SK-N-SH (cell line): ENCODE data around the gene TPSAB1. TPM values are rescaled to one million over a fixed set of nuclear protein-coding genes. Genes with fewer than 3 reads are reported as not detected.

Experiments used
- CTCF ChIA-PET: fragments of 300-600, 350-600 bp; formaldehyde crosslinking; extraction: SDS; loops from one replicate; lab custom pipeline; 2021; lab: Yijun Ruan, JAX
- POLR2A ChIA-PET: fragments of 350-600 bp; sonication (Branson Sonifier 250); formaldehyde crosslinking; extraction: SDS; loops from one replicate; lab custom pipeline; 2020; ENCODE audit warnings: antibody characterized with exemption, inconsistent platforms; lab: Yijun Ruan, JAX
- DNase-seq: peaks from one replicate; pipeline ENCODE4 v3.0.0; 2012
- H2AFZ ChIP-seq: fragments of 200-600 bp; sonication (generic); 2 replicates; pipeline ENCODE4 v1.8.1; 2016; ENCODE audit warnings: antibody characterized with exemption, mild to moderate bottlenecking, low read depth
- H3F3A ChIP-seq: fragments of 200-600 bp; sonication (generic); replicated peaks from 2 replicates; pipeline ENCODE3; 2016; ENCODE audit warnings: antibody characterized with exemption, mild to moderate bottlenecking; ENCODE audit not compliant: insufficient read depth
- H3K27ac ChIP-seq, 2 experiments: fragments of 200-500 bp in 1 of 2; fragments of 200-600 bp in 1 of 2; sonication (Bioruptor generic) in 1 of 2; sonication (generic), shearing (Covaris generic) in 1 of 2; 2 replicates each; pipeline versions ENCODE4 v1.5.1 to v1.6.1; 2014 to 2016; ENCODE audit warnings: low read depth in 2 of 2, inconsistent platforms in 1 of 2, low read length in 1 of 2, mild to moderate bottlenecking in 1 of 2, mixed read lengths in 1 of 2
- H3K27me3 ChIP-seq: fragments of 200-600 bp; sonication (generic), shearing (Covaris generic); 2 replicates; pipeline ENCODE4 v1.6.1; 2016; ENCODE audit warnings: mixed run types; ENCODE audit not compliant: insufficient read depth
- H3K36me3 ChIP-seq, 2 experiments: fragments of 200-500 bp in 1 of 2; fragments of 200-600 bp in 1 of 2; sonication (Bioruptor generic) in 1 of 2; sonication (generic) in 1 of 2; replicated peaks in 1 of 2; 2 replicates each; pipeline versions ENCODE3 to v1.5.1; 2014 to 2016; ENCODE audit warnings: low read length in 1 of 2, mild to moderate bottlenecking in 1 of 2; ENCODE audit not compliant: insufficient read depth in 2 of 2, control insufficient read depth in 1 of 2
- H3K4me1 ChIP-seq, 2 experiments: fragments of 200-500 bp in 1 of 2; fragments of 200-600 bp in 1 of 2; sonication (Bioruptor generic) in 1 of 2; sonication (generic), shearing (Covaris generic) in 1 of 2; 2 replicates each; pipeline versions ENCODE4 v1.5.1 to v1.6.1; 2014 to 2016; ENCODE audit warnings: low read depth in 1 of 2, low read length in 1 of 2, mixed run types in 1 of 2; ENCODE audit not compliant: insufficient read depth in 2 of 2, control insufficient read depth in 1 of 2
- H3K4me2 ChIP-seq: fragments of 200-600 bp; sonication (generic), shearing (Covaris generic); 2 replicates; pipeline ENCODE4 v1.6.1; 2017; ENCODE audit warnings: mixed run types
- H3K4me3 ChIP-seq, 2 experiments: fragments of 200-500 bp in 1 of 2; fragments of 200-600 bp in 1 of 2; sonication (Bioruptor generic) in 1 of 2; sonication (generic), shearing (Covaris generic) in 1 of 2; 2 replicates each; pipeline versions ENCODE4 v1.5.1 to v1.8.1; 2014 to 2016; ENCODE audit warnings: low read depth in 2 of 2, inconsistent platforms in 1 of 2, low read length in 1 of 2, mild to moderate bottlenecking in 1 of 2, mixed read lengths in 1 of 2, moderate library complexity in 1 of 2
- H3K79me2 ChIP-seq: fragments of 200-600 bp; sonication (generic); 2 replicates; pipeline ENCODE4 v1.8.1; 2017; ENCODE audit warnings: mild to moderate bottlenecking; ENCODE audit not compliant: insufficient read depth
- H3K9ac ChIP-seq: fragments of 200-600 bp; sonication (generic); 2 replicates; pipeline ENCODE4 v1.6.1; 2017; ENCODE audit warnings: mixed run types
- H3K9me2 ChIP-seq: fragments of 200-600 bp; sonication (generic); 2 replicates; pipeline ENCODE4 v1.6.1; 2017; ENCODE audit warnings: mixed run types
- H3K9me3 ChIP-seq: fragments of 200-600 bp; sonication (generic); 2 replicates; pipeline ENCODE4 v1.6.1; 2017; ENCODE audit warnings: mixed run types, mild to moderate bottlenecking, moderate library complexity
- H4K20me1 ChIP-seq: fragments of 200-600 bp; sonication (generic); 2 replicates; pipeline ENCODE4 v1.6.1; 2017; ENCODE audit warnings: mild to moderate bottlenecking, mixed run types; ENCODE audit not compliant: insufficient read depth
- CHD2 ChIP-seq: fragments of 150-350 bp; IDR thresholded peaks from 2 replicates; pipeline ENCODE4 v1.6.1; 2018; ENCODE audit warnings: low read length; ENCODE audit not compliant: partially characterized antibody
- EP300 ChIP-seq, 2 experiments: IDR thresholded peaks; 2 replicates each; pipeline versions ENCODE4 v1.4.0 to v1.6.1; 2012; ENCODE audit warnings: borderline replicate concordance in 1 of 2, low read depth in 1 of 2, low read length in 1 of 2
- FOSL2 ChIP-seq: IDR thresholded peaks from 2 replicates; pipeline ENCODE4 v1.4.0; 2012; ENCODE audit warnings: low read depth, mild to moderate bottlenecking, moderate library complexity, borderline replicate concordance
- GABPA ChIP-seq: IDR thresholded peaks from 2 replicates; pipeline ENCODE4 v1.4.0; 2012; ENCODE audit warnings: low read depth, mild to moderate bottlenecking
- RXRA ChIP-seq: IDR thresholded peaks from 2 replicates; pipeline ENCODE4 v1.4.0; 2012; ENCODE audit warnings: low read depth, mild to moderate bottlenecking, borderline replicate concordance
- SIN3A ChIP-seq: IDR thresholded peaks from 2 replicates; pipeline ENCODE4 v1.6.1; 2012; ENCODE audit warnings: low read depth, mild to moderate bottlenecking, low read length, moderate library complexity, borderline replicate concordance
- SMC3 ChIP-seq: IDR thresholded peaks from 2 replicates; pipeline ENCODE4 v1.6.1; 2012; ENCODE audit warnings: low read depth, low read length, improper control_type of control experiment
- TAF1 ChIP-seq: IDR thresholded peaks from 2 replicates; pipeline ENCODE4 v1.6.1; 2012; ENCODE audit warnings: low read depth, mild to moderate bottlenecking, low read length, moderate library complexity, borderline replicate concordance
- TCF12 ChIP-seq: IDR thresholded peaks from 2 replicates; pipeline ENCODE4 v1.4.0; 2012
- TEAD4 ChIP-seq: IDR thresholded peaks from 2 replicates; pipeline ENCODE4 v1.4.0; 2012; ENCODE audit warnings: mild to moderate bottlenecking, borderline replicate concordance; ENCODE audit not compliant: insufficient read depth
- ZBTB33 ChIP-seq: IDR thresholded peaks from 2 replicates; pipeline ENCODE4 v1.4.0; 2012; ENCODE audit warnings: low read depth, borderline replicate concordance
- WGBS: methylation state at CpG from one replicate; pipeline ENCODE4 v1.1.6; 2017; ENCODE audit warnings: low lambda C conversion rate; 5-methylcytosine and 5-hydroxymethylcytosine counted together
- polyA plus RNA-seq, 3 experiments: library from polyadenylated mRNA; depleted of rRNA; stranded (reverse); fragments of >200 nt; gene quantifications; 2 replicates each; pipeline ENCODE4 v1.2.3, GENCODE V29; 2012
- TF ChIP-seq, protein P1 (sequence below): IDR thresholded peaks from 2 replicates; pipeline ENCODE4 v1.4.0; 2012; ENCODE audit warnings: low read depth, borderline replicate concordance
- TF ChIP-seq, protein P2 (sequence below): fragments of 150-350 bp; IDR thresholded peaks from 2 replicates; pipeline ENCODE4 v1.6.1; 2016; ENCODE audit warnings: mild to moderate bottlenecking, low read depth, low read length

The TPSAB1 gene
- polyA plus RNA-seq, 1 of the 3 experiments (the other 2 are of a cell fraction): not detected

- Histone ChIP-seq H3F3A (no peaks in the 10 kb centered on the region), H3K36me3 (no peaks in the 10 kb centered on the region), H3K9ac (no peak overlapping the region), H3K9me3 (no peaks in the 10 kb centered on the region), H4K20me1 (0 out of 2 replicates have a peak, but pooled peaks cover 8% of the 10 kb centered on the region), H3K9me2 (no peaks in the 10 kb centered on the region), H3K79me2 (no peaks in the 10 kb centered on the region), H3K4me1 (no peaks in the 10 kb centered on the region), H2AFZ (no peak overlapping the region), H3K4me2 (no peak overlapping the region), H3K27me3 (peaks cover 92% of the 10 kb centered on the region), H3K27ac (no peak overlapping the region), H3K4me3 (no peak overlapping the region)
- TF ChIP-seq SIN3A: no peak
- TF ChIP-seq SMC3: no peak
- TF ChIP-seq, protein P1, sequence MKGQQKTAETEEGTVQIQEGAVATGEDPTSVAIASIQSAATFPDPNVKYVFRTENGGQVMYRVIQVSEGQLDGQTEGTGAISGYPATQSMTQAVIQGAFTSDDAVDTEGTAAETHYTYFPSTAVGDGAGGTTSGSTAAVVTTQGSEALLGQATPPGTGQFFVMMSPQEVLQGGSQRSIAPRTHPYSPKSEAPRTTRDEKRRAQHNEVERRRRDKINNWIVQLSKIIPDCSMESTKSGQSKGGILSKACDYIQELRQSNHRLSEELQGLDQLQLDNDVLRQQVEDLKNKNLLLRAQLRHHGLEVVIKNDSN: no peak
- no peak for TF ChIP-seq RXRA
- TF ChIP-seq, protein P2, sequence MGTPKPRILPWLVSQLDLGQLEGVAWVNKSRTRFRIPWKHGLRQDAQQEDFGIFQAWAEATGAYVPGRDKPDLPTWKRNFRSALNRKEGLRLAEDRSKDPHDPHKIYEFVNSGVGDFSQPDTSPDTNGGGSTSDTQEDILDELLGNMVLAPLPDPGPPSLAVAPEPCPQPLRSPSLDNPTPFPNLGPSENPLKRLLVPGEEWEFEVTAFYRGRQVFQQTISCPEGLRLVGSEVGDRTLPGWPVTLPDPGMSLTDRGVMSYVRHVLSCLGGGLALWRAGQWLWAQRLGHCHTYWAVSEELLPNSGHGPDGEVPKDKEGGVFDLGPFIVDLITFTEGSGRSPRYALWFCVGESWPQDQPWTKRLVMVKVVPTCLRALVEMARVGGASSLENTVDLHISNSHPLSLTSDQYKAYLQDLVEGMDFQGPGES: no peak
- TF ChIP-seq TEAD4: no peak
- no peak for TF ChIP-seq GABPA
- no peak for TF ChIP-seq FOSL2
- no peak for TF ChIP-seq TCF12
- TF ChIP-seq ZBTB33: no peak
- no peak for TF ChIP-seq EP300 (IDR thresholded peaks at IDR 0.05; ENCODE audit: borderline replicate concordance in 1 of 2, low read depth in 1 of 2, low read length in 1 of 2)
- TF ChIP-seq CHD2: no peak
- TF ChIP-seq TAF1: no peak
- DNase-seq: no peak
- ChIA-PET CTCF (no interaction called here), POLR2A (no interaction called here)
- 48% methylated on average over 8 of the region's 55 CpGs for WGBS
Observed at GRCh38 chr16:1220098-1220728, 20.3 kb upstream of the TPSAB1 start.
